GM12891 (cell line): Measurements from ENCODE around the gene SERTM2. TPM values are rescaled to one million over a fixed set of nuclear protein-coding genes. Genes with fewer than 3 reads are reported as not detected.
A peak's percentile ranks its signal among the peaks of the same experiment; 100 is the strongest.

Experiments
- DNase-seq: peaks from one replicate; pipeline ENCODE4 v3.0.0; 2011; ENCODE audit warnings: low spot score; ENCODE audit not compliant: insufficient read length
- FAIRE-seq: peaks from 2 replicates; lab custom pipeline; 2011; peaks lifted over from hg19 to GRCh38; lab: Jason Lieb, UNC
- PAX5 ChIP-seq: IDR thresholded peaks from 2 replicates; pipeline ENCODE4 v1.6.1; 2011; ENCODE audit warnings: low read length, moderate library complexity, mild to moderate bottlenecking; ENCODE audit not compliant: insufficient read depth, severe bottlenecking
- POLR2A ChIP-seq: IDR thresholded peaks from 2 replicates; pipeline ENCODE4 v1.6.1; 2011; ENCODE audit warnings: low read depth, low read length, control low read depth
- POLR2AphosphoS5 ChIP-seq: IDR thresholded peaks from 2 replicates; pipeline ENCODE4 v1.6.1; 2011; ENCODE audit warnings: low read depth, low read length, control low read depth
- POU2F2 ChIP-seq: IDR thresholded peaks from 2 replicates; pipeline ENCODE4 v1.6.1; 2011; ENCODE audit warnings: low read depth, mild to moderate bottlenecking, control low read depth, low read length, moderate library complexity
- SPI1 ChIP-seq: IDR thresholded peaks from 2 replicates; pipeline ENCODE4 v1.6.1; 2011; ENCODE audit warnings: low read depth, low read length, control low read depth
- TAF1 ChIP-seq: IDR thresholded peaks from 2 replicates; pipeline ENCODE4 v1.6.1; 2011; ENCODE audit warnings: low read depth, low read length, control low read depth
- polyA plus RNA-seq: library from polyadenylated mRNA; unstranded; fragments of >200 nt; gene quantifications from one replicate; pipeline ENCODE4 v1.2.1, GENCODE V29; 2012; ENCODE audit warnings: low read depth, missing spikeins, inconsistent platforms; ENCODE audit not compliant: missing spikeins

Gene SERTM2
- polyA plus RNA-seq, result not detected

DNA sequence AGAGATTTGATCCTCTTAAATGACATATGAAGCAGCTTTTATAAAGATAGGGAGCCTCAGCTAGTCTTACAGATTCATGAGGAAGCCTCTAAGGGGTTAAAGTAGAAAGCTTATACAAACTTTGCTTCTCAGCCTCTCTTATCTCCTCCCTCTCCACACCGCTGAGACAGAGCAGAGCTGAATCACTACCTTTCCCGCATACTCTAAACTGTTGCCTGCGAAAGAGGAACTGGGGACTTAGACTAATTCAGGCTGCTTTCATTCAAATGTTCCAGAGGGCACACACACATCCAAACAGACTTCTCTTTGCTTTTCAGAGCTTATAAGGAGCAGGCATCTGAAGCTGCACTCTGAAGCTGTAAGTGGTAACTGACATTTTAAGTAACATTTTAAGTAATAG is at the start of gene SERTM2:
Gene SERTM2 (plus strand): TSS at position 169 of the 400 bp plus-strand sequence. CDS start 7,213 bp downstream, outside the sequence.
- TF ChIP-seq POLR2AphosphoS5, result no peak
- no peak for TF ChIP-seq PAX5
- TF ChIP-seq TAF1, result no peak
- TF ChIP-seq POLR2A, result no peak
- TF ChIP-seq SPI1, result peak; percentile 86
- TF ChIP-seq POU2F2, result no peak
- DNase-seq (no peak), FAIRE-seq (no peak)

DNA sequence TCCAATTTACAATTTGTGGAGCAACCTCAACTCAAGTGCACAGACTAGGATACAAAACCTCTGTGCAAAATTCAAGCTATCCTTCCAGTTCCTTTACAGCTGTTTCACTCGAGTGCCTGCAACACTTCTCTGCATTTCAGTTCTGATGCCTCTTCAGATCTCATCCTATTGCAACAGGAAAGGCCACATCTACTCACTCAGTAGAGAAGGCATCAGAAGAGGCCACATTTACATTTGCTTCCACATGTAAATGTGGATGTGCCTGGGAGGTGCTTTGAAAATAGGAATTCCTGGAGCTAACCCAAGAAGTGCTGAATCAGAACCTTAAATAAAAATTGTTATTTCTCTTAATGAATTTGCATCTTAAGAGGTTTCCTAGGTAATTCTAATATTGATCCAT is 45.8 kb upstream of the SERTM2 start:
- no peak for TF ChIP-seq SPI1
- no peak for TF ChIP-seq POU2F2
- TF ChIP-seq PAX5, result no peak
- TF ChIP-seq POLR2AphosphoS5, result no peak
- TF ChIP-seq POLR2A, result no peak
- TF ChIP-seq TAF1, result no peak
- DNase-seq (no peak), FAIRE-seq (no peak)

- DNase-seq (no peak), FAIRE-seq (no peak)
- TF ChIP-seq POLR2AphosphoS5 (no peak), TAF1 (no peak), POU2F2 (no peak), SPI1 (no peak), POLR2A (no peak), PAX5 (no peak)
Observed at GRCh38 chrX:111467896-111468295, 43.5 kb upstream of the SERTM2 start.

- FAIRE-seq (no peak), DNase-seq (no peak)
- no peak for TF ChIP-seq POLR2A
- no peak for TF ChIP-seq POU2F2
- no peak for TF ChIP-seq PAX5
Observed at GRCh38 chrX:111470681-111471403, 40.6 kb upstream of the SERTM2 start.

DNA sequence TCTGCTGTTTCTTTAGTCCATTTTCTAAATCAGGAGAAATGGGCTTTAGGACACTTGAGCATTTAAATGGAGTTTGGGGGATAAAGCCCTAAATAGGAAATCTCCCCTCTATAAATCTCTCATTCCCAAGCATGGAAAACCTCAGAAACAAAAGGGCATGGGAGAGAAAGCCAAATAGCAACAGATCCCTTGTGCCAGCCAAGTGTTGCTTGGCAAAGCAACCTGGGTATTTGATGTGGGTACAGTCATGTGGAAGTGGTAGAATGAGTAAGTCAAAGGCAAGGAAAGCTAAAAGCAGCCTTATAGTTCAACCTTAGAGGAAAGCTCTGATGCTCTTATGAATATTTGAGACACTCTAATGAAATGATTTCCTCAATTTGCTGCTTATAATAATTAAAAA is 29.5 kb upstream of the SERTM2 start:
- TF ChIP-seq POU2F2 (no peak), TAF1 (no peak), PAX5 (no peak), POLR2A (no peak)
- no peak for DNase-seq
- FAIRE-seq, result no peak

GRCh38 chrX:111483135-111483534 is 28.3 kb upstream of the SERTM2 start:
- FAIRE-seq, result no peak
- TF ChIP-seq TAF1 (no peak), PAX5 (no peak), POU2F2 (no peak), POLR2AphosphoS5 (no peak), SPI1 (no peak), POLR2A (no peak)
- no peak for DNase-seq

DNA sequence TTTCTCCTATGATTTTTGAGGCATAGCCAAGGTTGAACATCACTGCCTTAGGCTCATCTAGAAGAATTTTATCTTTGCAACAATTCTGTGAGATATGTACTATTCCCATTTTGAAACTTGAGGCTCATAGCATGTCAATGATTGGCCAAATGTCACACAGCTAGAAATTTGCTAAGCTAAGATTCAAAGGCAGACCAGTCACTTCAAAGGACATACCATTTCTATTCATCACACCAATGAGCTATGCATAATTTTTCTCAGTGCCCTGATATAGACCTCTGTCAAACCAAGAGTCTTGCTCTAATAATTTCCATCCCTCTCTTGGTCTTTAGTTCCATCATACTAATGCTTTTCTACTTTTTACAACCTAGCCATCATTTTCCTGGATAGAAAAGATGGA is 27.6 kb upstream of the SERTM2 start:
- FAIRE-seq (no peak), DNase-seq (no peak)
- TF ChIP-seq POLR2AphosphoS5 (no peak), SPI1 (no peak), POLR2A (no peak)

DNA sequence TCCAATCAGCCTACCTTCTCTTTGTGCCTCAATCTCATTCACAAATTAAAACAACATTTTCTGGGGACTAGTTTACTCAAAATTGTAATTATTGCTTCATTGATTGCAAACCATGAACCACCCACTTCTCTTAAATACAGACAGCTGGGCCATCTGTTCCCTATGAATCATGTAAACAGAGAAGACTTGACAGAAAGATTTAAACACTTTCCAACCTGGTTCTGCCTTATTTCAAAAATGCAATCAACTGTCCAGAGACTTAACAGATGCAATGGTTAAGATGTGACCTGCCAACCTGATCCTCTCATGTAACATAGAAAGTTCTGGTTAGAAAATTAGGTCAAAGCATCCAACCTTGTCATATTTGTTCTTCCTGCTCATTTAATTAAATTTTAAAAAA is 20.8 kb upstream of the SERTM2 start:
- no peak for TF ChIP-seq POLR2AphosphoS5
- no peak for TF ChIP-seq POU2F2
- no peak for DNase-seq
- FAIRE-seq, result no peak

GRCh38 chrX:111492085-111492484 is 19.4 kb upstream of the SERTM2 start:
- no peak for DNase-seq
- TF ChIP-seq TAF1, result no peak
- TF ChIP-seq PAX5, result no peak
- no peak for TF ChIP-seq POLR2AphosphoS5
- no peak for TF ChIP-seq POU2F2
- no peak for TF ChIP-seq POLR2A
- TF ChIP-seq SPI1, result no peak

GRCh38 chrX:111498538-111499103 is 12.8 kb upstream of the SERTM2 start:
- DNase-seq (no peak), FAIRE-seq (no peak)
- TF ChIP-seq POU2F2 (no peak), SPI1 (no peak), PAX5 (no peak), POLR2AphosphoS5 (no peak), TAF1 (no peak), POLR2A (no peak)

More at GRCh38 chrX:111492085-111492484, 19.4 kb upstream of the SERTM2 start:
- no peak for FAIRE-seq
